GM23338 (cell line): Measurements from ENCODE around the gene SH3D19. TPM values are rescaled to one million over a fixed set of nuclear protein-coding genes. Genes with fewer than 3 reads are reported as not detected.

Experiments
- ATAC-seq: fragments of 200-7000 bp; cut with Tn5 transposase; 3 replicates; pipeline ENCODE4 v1.9.1; 2020
- DNase-seq: peaks from one replicate; pipeline ENCODE4 v3.0.0-alpha.2; 2015; ENCODE audit warnings: low spot score
- H2AFZ ChIP-seq: fragments of 200-600 bp; sonication (generic); 2 replicates; pipeline ENCODE4 v1.8.0; 2016; ENCODE audit warnings: antibody characterized with exemption, mild to moderate bottlenecking, moderate library complexity
- H3F3A ChIP-seq: fragments of 200-600 bp; sonication (generic); replicated peaks from 2 replicates; pipeline ENCODE4 v1.8.0; 2017; ENCODE audit warnings: antibody characterized with exemption, mixed run types, low read depth
- H3K27ac ChIP-seq: fragments of 200-600 bp; sonication (generic); 2 replicates; pipeline ENCODE4 v1.6.1; 2016; ENCODE audit warnings: low read depth
- H3K27me3 ChIP-seq: fragments of 200-600 bp; sonication (generic); 2 replicates; pipeline ENCODE4 v1.8.0; 2016; ENCODE audit warnings: mild to moderate bottlenecking, mixed run types, moderate library complexity; ENCODE audit not compliant: insufficient read depth
- H3K36me3 ChIP-seq: fragments of 200-600 bp; sonication (generic); 2 replicates; pipeline ENCODE4 v1.8.0; 2016; ENCODE audit warnings: mild to moderate bottlenecking; ENCODE audit not compliant: insufficient read depth
- H3K4me1 ChIP-seq: fragments of 200-600 bp; sonication (generic); 2 replicates; pipeline ENCODE4 v1.8.0; 2016; ENCODE audit warnings: mild to moderate bottlenecking, moderate library complexity; ENCODE audit not compliant: insufficient read depth
- H3K4me2 ChIP-seq: fragments of 200-600 bp; sonication (generic); 2 replicates; pipeline ENCODE4 v1.7.1; 2017; ENCODE audit warnings: mixed run types
- H3K4me3 ChIP-seq: fragments of 200-600 bp; sonication (generic); 2 replicates; pipeline ENCODE4 v1.6.1; 2016; ENCODE audit warnings: mixed run types
- H3K79me2 ChIP-seq: fragments of 200-600 bp; sonication (generic); replicated peaks from 2 replicates; pipeline ENCODE4 v1.8.0; 2017; ENCODE audit warnings: mild to moderate bottlenecking; ENCODE audit not compliant: insufficient read depth
- H3K9me2 ChIP-seq: fragments of 200-600 bp; sonication (generic); 2 replicates; pipeline ENCODE4 v1.8.0; 2017; ENCODE audit not compliant: insufficient read depth
- H4K20me1 ChIP-seq: fragments of 200-600 bp; sonication (generic); replicated peaks from 2 replicates; pipeline ENCODE4 v1.8.0; 2017; ENCODE audit warnings: mild to moderate bottlenecking; ENCODE audit not compliant: insufficient read depth
- H3K27ac Mint-ChIP-seq: 2 replicates; pipeline ENCODE4 v1.8.0; 2020; ENCODE audit warnings: inconsistent platforms, mild to moderate bottlenecking, moderate library complexity, mixed read lengths
- H3K27me3 Mint-ChIP-seq: 3 replicates; pipeline ENCODE4 v1.8.0; 2022; ENCODE audit warnings: low read depth, mild to moderate bottlenecking, moderate library complexity, mixed read lengths, inconsistent platforms; ENCODE audit not compliant: insufficient read depth, poor library complexity
- H3K36me3 Mint-ChIP-seq: 3 replicates; pipeline ENCODE4 v1.8.0; 2021; ENCODE audit warnings: low read depth, mild to moderate bottlenecking, inconsistent platforms, moderate library complexity, mixed read lengths
- H3K4me1 Mint-ChIP-seq: 3 replicates; pipeline ENCODE4 v1.8.0; 2020; ENCODE audit warnings: mild to moderate bottlenecking, inconsistent platforms, mixed read lengths
- H3K4me3 Mint-ChIP-seq: 3 replicates; pipeline ENCODE4 v1.8.0; 2021; ENCODE audit warnings: moderate library complexity, mild to moderate bottlenecking, inconsistent platforms, mixed read lengths
- H3K9me3 Mint-ChIP-seq: 3 replicates; pipeline ENCODE4 v1.8.0; 2020; ENCODE audit warnings: moderate library complexity, mild to moderate bottlenecking, inconsistent platforms, mixed read lengths
- CREB1 ChIP-seq: fragments of 250-450 bp; sonication (Bioruptor Pico); IDR thresholded peaks from 2 replicates; pipeline ENCODE4 v1.5.0; 2020; ENCODE audit warnings: low read depth, mild to moderate bottlenecking, moderate library complexity
- EZH2 ChIP-seq: fragments of 200-600 bp; sonication (generic); IDR thresholded peaks from one replicate; pipeline ENCODE4 v1.8.0; 2017; ENCODE audit warnings: antibody characterized with exemption, mild to moderate bottlenecking, low read depth; ENCODE audit not compliant: unreplicated experiment
- EZH2phosphoT487 ChIP-seq: fragments of 200-600 bp; sonication (generic); IDR thresholded peaks from one replicate; pipeline ENCODE4 v1.8.1; 2018; ENCODE audit warnings: antibody characterized with exemption; ENCODE audit not compliant: unreplicated experiment
- JUNB ChIP-seq: IDR thresholded peaks from one replicate; pipeline ENCODE4 v1.6.1; 2016; ENCODE audit warnings: antibody characterized with exemption; ENCODE audit not compliant: unreplicated experiment
- NANOG ChIP-seq: IDR thresholded peaks from 2 replicates; pipeline ENCODE4 v1.6.1; 2016; ENCODE audit warnings: antibody characterized with exemption, borderline replicate concordance
- POLR2AphosphoS5 ChIP-seq: IDR thresholded peaks from 2 replicates; pipeline ENCODE4 v1.6.1; 2016; ENCODE audit warnings: antibody characterized with exemption, low read depth
- STAT1 ChIP-seq: IDR thresholded peaks from one replicate; pipeline ENCODE4 v1.6.1; 2016; ENCODE audit warnings: antibody characterized with exemption; ENCODE audit not compliant: unreplicated experiment
- ZNF114 ChIP-seq: fragments of 250-450 bp; sonication (Bioruptor Pico); IDR thresholded peaks from 2 replicates; pipeline ENCODE4 v1.5.0; 2020; ENCODE audit warnings: mild to moderate bottlenecking, moderate library complexity
- ZNF331 ChIP-seq: fragments of 250-450 bp; sonication (Bioruptor Pico); IDR thresholded peaks from 2 replicates; pipeline ENCODE4 v1.5.0; 2020; ENCODE audit warnings: low read depth, mild to moderate bottlenecking, moderate library complexity
- polyA plus RNA-seq: library from polyadenylated mRNA; unstranded; fragments of >200 nt; fragmentation: Nextera tagmentation; extraction: Ambion mirVana; gene quantifications from 2 replicates; pipeline ENCODE4 v1.2.1, GENCODE V29; 2016
- total RNA-seq: library from RNA; depleted of rRNA; stranded (reverse); fragments of >200 nt; shearing (Covaris generic); gene quantifications from 2 replicates; pipeline ENCODE4 v1.2.3, GENCODE V29; 2014
- TF ChIP-seq, protein P1 (sequence below): IDR thresholded peaks from one replicate; pipeline ENCODE4 v1.6.1; 2018; ENCODE audit warnings: antibody characterized with exemption; ENCODE audit not compliant: unreplicated experiment
- TF ChIP-seq, protein P2 (sequence below): fragments of 250-450 bp; sonication (Bioruptor Pico); IDR thresholded peaks from 2 replicates; pipeline ENCODE4 v1.5.0; 2020; ENCODE audit warnings: mild to moderate bottlenecking, moderate library complexity
- TF ChIP-seq, protein P3 (sequence below), 2 experiments: fragments of 200-600 bp in 1 of 2; sonication (generic) in 1 of 2; conservative IDR thresholded peaks; 2 replicates each; pipeline versions ENCODE4 v1.5.1 to v1.6.1; 2016 to 2017; ENCODE audit warnings: antibody characterized with exemption in 2 of 2, low read depth in 2 of 2, mild to moderate bottlenecking in 2 of 2, moderate library complexity in 1 of 2
- TF ChIP-seq, protein P4 (sequence below): IDR thresholded peaks from 2 replicates; pipeline ENCODE4 v1.6.1; 2016; ENCODE audit warnings: antibody characterized with exemption

SH3D19 gene
- total and polyA plus RNA-seq, 2 experiments from 2014 or later, result 25.3 to 57.4 TPM

DNA sequence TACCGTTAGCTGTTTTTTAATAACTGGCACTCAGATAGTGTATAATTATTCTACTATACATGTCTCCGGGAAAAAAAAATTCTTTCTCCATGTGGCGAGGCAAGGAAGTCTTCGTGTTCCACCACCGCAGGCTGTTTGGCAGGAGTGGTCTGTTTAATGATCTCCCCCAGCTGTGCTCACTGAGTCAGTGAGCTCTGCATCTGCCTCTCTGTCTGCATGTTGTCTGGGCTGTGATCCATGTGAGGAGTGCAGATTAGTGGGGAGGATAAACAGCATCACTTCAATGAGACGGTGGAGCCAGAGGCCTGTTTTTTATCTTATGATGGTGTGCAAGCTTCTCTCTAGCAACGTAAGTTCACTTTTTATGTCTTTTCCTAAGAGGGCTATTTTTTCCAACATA is 156.2 kb downstream of the SH3D19 start:
- H3K9me3 Mint-ChIP-seq, result peaks cover 3% of the 10 kb centered on the region; the same call in 1 of the 3 replicates
- H3K27ac Mint-ChIP-seq, result 0 out of 2 replicates have a peak overlapping the region, but pooled peaks have one; percentile 8
- Histone ChIP-seq H4K20me1 (no peaks in the 10 kb centered on the region), H3K4me1 (peaks cover 18% of the 10 kb centered on the region), H3K4me2 (no peak overlapping the region), H3F3A (no peaks in the 10 kb centered on the region), H3K79me2 (no peaks in the 10 kb centered on the region), H3K27me3 (no peaks in the 10 kb centered on the region), H3K27ac (no peak overlapping the region), H2AFZ (no peak overlapping the region), H3K4me3 (no peak overlapping the region), H3K9me2 (no peaks in the 10 kb centered on the region), H3K36me3 (no peaks in the 10 kb centered on the region)
- H3K27me3 Mint-ChIP-seq, result peaks cover 6% of the 10 kb centered on the region
- peaks cover 31% of the 10 kb centered on the region for H3K36me3 Mint-ChIP-seq
- H3K4me3 Mint-ChIP-seq, result no peak overlapping the region
- ATAC-seq, result peak; percentile 67
- no peak for DNase-seq
- H3K4me1 Mint-ChIP-seq, result peaks cover 39% of the 10 kb centered on the region
- TF ChIP-seq NANOG (no peak), ZNF331 (no peak), POLR2AphosphoS5 (no peak), ZNF114 (CRISPR knock-in tag) (no peak), STAT1 (no peak), EZH2 (no peak), CREB1 (CRISPR knock-in tag) (no peak), EZH2phosphoT487 (no peak), JUNB (no peak)
- TF ChIP-seq, protein P1, sequence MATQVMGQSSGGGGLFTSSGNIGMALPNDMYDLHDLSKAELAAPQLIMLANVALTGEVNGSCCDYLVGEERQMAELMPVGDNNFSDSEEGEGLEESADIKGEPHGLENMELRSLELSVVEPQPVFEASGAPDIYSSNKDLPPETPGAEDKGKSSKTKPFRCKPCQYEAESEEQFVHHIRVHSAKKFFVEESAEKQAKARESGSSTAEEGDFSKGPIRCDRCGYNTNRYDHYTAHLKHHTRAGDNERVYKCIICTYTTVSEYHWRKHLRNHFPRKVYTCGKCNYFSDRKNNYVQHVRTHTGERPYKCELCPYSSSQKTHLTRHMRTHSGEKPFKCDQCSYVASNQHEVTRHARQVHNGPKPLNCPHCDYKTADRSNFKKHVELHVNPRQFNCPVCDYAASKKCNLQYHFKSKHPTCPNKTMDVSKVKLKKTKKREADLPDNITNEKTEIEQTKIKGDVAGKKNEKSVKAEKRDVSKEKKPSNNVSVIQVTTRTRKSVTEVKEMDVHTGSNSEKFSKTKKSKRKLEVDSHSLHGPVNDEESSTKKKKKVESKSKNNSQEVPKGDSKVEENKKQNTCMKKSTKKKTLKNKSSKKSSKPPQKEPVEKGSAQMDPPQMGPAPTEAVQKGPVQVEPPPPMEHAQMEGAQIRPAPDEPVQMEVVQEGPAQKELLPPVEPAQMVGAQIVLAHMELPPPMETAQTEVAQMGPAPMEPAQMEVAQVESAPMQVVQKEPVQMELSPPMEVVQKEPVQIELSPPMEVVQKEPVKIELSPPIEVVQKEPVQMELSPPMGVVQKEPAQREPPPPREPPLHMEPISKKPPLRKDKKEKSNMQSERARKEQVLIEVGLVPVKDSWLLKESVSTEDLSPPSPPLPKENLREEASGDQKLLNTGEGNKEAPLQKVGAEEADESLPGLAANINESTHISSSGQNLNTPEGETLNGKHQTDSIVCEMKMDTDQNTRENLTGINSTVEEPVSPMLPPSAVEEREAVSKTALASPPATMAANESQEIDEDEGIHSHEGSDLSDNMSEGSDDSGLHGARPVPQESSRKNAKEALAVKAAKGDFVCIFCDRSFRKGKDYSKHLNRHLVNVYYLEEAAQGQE, result no peak
- TF ChIP-seq, protein P2, sequence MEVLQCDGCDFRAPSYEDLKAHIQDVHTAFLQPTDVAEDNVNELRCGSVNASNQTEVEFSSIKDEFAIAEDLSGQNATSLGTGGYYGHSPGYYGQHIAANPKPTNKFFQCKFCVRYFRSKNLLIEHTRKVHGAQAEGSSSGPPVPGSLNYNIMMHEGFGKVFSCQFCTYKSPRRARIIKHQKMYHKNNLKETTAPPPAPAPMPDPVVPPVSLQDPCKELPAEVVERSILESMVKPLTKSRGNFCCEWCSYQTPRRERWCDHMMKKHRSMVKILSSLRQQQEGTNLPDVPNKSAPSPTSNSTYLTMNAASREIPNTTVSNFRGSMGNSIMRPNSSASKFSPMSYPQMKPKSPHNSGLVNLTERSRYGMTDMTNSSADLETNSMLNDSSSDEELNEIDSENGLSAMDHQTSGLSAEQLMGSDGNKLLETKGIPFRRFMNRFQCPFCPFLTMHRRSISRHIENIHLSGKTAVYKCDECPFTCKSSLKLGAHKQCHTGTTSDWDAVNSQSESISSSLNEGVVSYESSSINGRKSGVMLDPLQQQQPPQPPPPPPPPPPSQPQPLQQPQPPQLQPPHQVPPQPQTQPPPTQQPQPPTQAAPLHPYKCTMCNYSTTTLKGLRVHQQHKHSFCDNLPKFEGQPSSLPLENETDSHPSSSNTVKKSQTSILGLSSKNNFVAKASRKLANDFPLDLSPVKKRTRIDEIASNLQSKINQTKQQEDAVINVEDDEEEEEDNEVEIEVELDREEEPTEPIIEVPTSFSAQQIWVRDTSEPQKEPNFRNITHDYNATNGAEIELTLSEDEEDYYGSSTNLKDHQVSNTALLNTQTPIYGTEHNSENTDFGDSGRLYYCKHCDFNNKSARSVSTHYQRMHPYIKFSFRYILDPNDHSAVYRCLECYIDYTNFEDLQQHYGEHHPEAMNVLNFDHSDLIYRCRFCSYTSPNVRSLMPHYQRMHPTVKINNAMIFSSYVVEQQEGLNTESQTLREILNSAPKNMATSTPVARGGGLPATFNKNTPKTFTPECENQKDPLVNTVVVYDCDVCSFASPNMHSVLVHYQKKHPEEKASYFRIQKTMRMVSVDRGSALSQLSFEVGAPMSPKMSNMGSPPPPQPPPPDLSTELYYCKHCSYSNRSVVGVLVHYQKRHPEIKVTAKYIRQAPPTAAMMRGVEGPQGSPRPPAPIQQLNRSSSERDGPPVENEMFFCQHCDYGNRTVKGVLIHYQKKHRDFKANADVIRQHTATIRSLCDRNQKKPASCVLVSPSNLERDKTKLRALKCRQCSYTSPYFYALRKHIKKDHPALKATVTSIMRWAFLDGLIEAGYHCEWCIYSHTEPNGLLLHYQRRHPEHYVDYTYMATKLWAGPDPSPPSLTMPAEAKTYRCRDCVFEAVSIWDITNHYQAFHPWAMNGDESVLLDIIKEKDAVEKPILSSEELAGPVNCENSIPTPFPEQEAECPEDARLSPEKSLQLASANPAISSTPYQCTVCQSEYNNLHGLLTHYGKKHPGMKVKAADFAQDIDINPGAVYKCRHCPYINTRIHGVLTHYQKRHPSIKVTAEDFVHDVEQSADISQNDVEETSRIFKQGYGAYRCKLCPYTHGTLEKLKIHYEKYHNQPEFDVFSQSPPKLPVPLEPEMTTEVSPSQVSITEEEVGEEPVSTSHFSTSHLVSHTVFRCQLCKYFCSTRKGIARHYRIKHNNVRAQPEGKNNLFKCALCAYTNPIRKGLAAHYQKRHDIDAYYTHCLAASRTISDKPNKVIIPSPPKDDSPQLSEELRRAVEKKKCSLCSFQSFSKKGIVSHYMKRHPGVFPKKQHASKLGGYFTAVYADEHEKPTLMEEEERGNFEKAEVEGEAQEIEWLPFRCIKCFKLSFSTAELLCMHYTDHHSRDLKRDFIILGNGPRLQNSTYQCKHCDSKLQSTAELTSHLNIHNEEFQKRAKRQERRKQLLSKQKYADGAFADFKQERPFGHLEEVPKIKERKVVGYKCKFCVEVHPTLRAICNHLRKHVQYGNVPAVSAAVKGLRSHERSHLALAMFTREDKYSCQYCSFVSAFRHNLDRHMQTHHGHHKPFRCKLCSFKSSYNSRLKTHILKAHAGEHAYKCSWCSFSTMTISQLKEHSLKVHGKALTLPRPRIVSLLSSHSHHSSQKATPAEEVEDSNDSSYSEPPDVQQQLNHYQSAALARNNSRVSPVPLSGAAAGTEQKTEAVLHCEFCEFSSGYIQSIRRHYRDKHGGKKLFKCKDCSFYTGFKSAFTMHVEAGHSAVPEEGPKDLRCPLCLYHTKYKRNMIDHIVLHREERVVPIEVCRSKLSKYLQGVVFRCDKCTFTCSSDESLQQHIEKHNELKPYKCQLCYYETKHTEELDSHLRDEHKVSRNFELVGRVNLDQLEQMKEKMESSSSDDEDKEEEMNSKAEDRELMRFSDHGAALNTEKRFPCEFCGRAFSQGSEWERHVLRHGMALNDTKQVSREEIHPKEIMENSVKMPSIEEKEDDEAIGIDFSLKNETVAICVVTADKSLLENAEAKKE (CRISPR knock-in tag), result no peak
- TF ChIP-seq, protein P3, sequence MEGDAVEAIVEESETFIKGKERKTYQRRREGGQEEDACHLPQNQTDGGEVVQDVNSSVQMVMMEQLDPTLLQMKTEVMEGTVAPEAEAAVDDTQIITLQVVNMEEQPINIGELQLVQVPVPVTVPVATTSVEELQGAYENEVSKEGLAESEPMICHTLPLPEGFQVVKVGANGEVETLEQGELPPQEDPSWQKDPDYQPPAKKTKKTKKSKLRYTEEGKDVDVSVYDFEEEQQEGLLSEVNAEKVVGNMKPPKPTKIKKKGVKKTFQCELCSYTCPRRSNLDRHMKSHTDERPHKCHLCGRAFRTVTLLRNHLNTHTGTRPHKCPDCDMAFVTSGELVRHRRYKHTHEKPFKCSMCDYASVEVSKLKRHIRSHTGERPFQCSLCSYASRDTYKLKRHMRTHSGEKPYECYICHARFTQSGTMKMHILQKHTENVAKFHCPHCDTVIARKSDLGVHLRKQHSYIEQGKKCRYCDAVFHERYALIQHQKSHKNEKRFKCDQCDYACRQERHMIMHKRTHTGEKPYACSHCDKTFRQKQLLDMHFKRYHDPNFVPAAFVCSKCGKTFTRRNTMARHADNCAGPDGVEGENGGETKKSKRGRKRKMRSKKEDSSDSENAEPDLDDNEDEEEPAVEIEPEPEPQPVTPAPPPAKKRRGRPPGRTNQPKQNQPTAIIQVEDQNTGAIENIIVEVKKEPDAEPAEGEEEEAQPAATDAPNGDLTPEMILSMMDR (conservative IDR thresholded peaks at IDR 0.05; ENCODE audit: low read depth in 2 of 2), result no peak
- TF ChIP-seq, protein P4, sequence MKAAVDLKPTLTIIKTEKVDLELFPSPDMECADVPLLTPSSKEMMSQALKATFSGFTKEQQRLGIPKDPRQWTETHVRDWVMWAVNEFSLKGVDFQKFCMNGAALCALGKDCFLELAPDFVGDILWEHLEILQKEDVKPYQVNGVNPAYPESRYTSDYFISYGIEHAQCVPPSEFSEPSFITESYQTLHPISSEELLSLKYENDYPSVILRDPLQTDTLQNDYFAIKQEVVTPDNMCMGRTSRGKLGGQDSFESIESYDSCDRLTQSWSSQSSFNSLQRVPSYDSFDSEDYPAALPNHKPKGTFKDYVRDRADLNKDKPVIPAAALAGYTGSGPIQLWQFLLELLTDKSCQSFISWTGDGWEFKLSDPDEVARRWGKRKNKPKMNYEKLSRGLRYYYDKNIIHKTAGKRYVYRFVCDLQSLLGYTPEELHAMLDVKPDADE, result no peak
